GM12891 (cell line): ENCODE results near the gene CAMK1D.
A peak's percentile ranks its signal among the peaks of the same experiment; 100 is the strongest.
"Not testable (repeated sequence)": the region's sequence is repeated elsewhere in the genome, so short reads cannot be mapped to it uniquely, and the experiment has no call there.

Source experiments
- DNase-seq: peaks from one replicate; pipeline ENCODE4 v3.0.0; 2011; ENCODE audit warnings: low spot score; ENCODE audit not compliant: insufficient read length
- FAIRE-seq: peaks from 2 replicates; lab custom pipeline; 2011; peaks lifted over from hg19 to GRCh38; lab: Jason Lieb, UNC
- PAX5 ChIP-seq: IDR thresholded peaks from 2 replicates; pipeline ENCODE4 v1.6.1; 2011; ENCODE audit warnings: low read length, moderate library complexity, mild to moderate bottlenecking; ENCODE audit not compliant: insufficient read depth, severe bottlenecking
- POLR2A ChIP-seq: IDR thresholded peaks from 2 replicates; pipeline ENCODE4 v1.6.1; 2011; ENCODE audit warnings: low read depth, low read length, control low read depth
- POLR2AphosphoS5 ChIP-seq: IDR thresholded peaks from 2 replicates; pipeline ENCODE4 v1.6.1; 2011; ENCODE audit warnings: low read depth, low read length, control low read depth
- POU2F2 ChIP-seq: IDR thresholded peaks from 2 replicates; pipeline ENCODE4 v1.6.1; 2011; ENCODE audit warnings: low read depth, mild to moderate bottlenecking, control low read depth, low read length, moderate library complexity
- SPI1 ChIP-seq: IDR thresholded peaks from 2 replicates; pipeline ENCODE4 v1.6.1; 2011; ENCODE audit warnings: low read depth, low read length, control low read depth
- TAF1 ChIP-seq: IDR thresholded peaks from 2 replicates; pipeline ENCODE4 v1.6.1; 2011; ENCODE audit warnings: low read depth, low read length, control low read depth

The CAMK1D gene

GRCh38 chr10:12740813-12741212 is 391.5 kb downstream of the CAMK1D start:
- FAIRE-seq (no peak), DNase-seq (no peak)
- no peak for TF ChIP-seq POLR2AphosphoS5

GRCh38 chr10:12741360-12741804 is 392.0 kb downstream of the CAMK1D start:
- no peak for DNase-seq
- TF ChIP-seq POLR2A (no peak), TAF1 (no peak), POLR2AphosphoS5 (no peak)
- FAIRE-seq = no peak

- DNase-seq (no peak), FAIRE-seq (peak; percentile 77)
- TF ChIP-seq POLR2AphosphoS5 (no peak), SPI1 (peak; percentile 77)
Measured at GRCh38 chr10:12742771-12743170, 393.4 kb downstream of the CAMK1D start.

- not testable (repeated sequence) for FAIRE-seq
Measured at GRCh38 chr10:12743466-12743865, 394.1 kb downstream of the CAMK1D start.

GRCh38 chr10:12743941-12744340 is 394.6 kb downstream of the CAMK1D start:
- TF ChIP-seq TAF1 (no peak), POLR2A (no peak), SPI1 (no peak), PAX5 (no peak), POLR2AphosphoS5 (no peak), POU2F2 (no peak)
- FAIRE-seq (no peak), DNase-seq (no peak)

More at GRCh38 chr10:12743466-12743865, 394.1 kb downstream of the CAMK1D start:
- DNase-seq = not testable (repeated sequence)

- no peak for TF ChIP-seq POLR2AphosphoS5
- DNase-seq (no peak), FAIRE-seq (no peak)
Measured at GRCh38 chr10:12748186-12748585, 398.8 kb downstream of the CAMK1D start.

GRCh38 chr10:12749760-12750478 is 400.6 kb downstream of the CAMK1D start:
- TF ChIP-seq TAF1 (no peak), POLR2AphosphoS5 (no peak), POLR2A (no peak)
- no peak for FAIRE-seq
- no peak for DNase-seq

- TF ChIP-seq POLR2A (no peak), TAF1 (no peak), POLR2AphosphoS5 (no peak), SPI1 (no peak), POU2F2 (no peak), PAX5 (no peak)
- FAIRE-seq (no peak), DNase-seq (no peak)
Measured at GRCh38 chr10:12750526-12751201, 401.3 kb downstream of the CAMK1D start.

- TF ChIP-seq POU2F2 = no peak
- TF ChIP-seq POLR2A = no peak
- no peak for TF ChIP-seq PAX5
- TF ChIP-seq POLR2AphosphoS5 = no peak
- TF ChIP-seq SPI1 = no peak
- no peak for TF ChIP-seq TAF1
- FAIRE-seq = no peak
- DNase-seq = no peak
Measured at GRCh38 chr10:12755075-12755474, 405.7 kb downstream of the CAMK1D start.

GRCh38 chr10:12757351-12757750 is 408.0 kb downstream of the CAMK1D start:
- DNase-seq (no peak), FAIRE-seq (no peak)
- no peak for TF ChIP-seq POU2F2
- TF ChIP-seq POLR2A = no peak
- TF ChIP-seq TAF1 = no peak
- TF ChIP-seq SPI1 = no peak
- TF ChIP-seq PAX5 = no peak
- no peak for TF ChIP-seq POLR2AphosphoS5

GRCh38 chr10:12758271-12758670 is 408.9 kb downstream of the CAMK1D start:
- TF ChIP-seq POLR2A = no peak
- TF ChIP-seq POLR2AphosphoS5 = no peak
- no peak for TF ChIP-seq SPI1
- no peak for TF ChIP-seq PAX5
- no peak for TF ChIP-seq POU2F2
- TF ChIP-seq TAF1 = no peak
- no peak for FAIRE-seq

More at GRCh38 chr10:12758271-12758670, 408.9 kb downstream of the CAMK1D start:
- DNase-seq = no peak
